Stimulated activated CD8-positive, alpha-beta memory T cell treated with anti-CD3 and anti-CD28 coated beads, Interleukin-7, amount 100 ng/mL, for 4 hours (primary cell): ENCODE measurements around the gene POMT1.
A peak's percentile ranks its signal among the peaks of the same experiment; 100 is the strongest.

ENCODE experiments used
- DNase-seq, 2 donors: peaks; one replicate each; pipeline ENCODE4 v3.0.0-alpha.2; 2020; ENCODE audit warnings: low read depth in 2 of 2

POMT1 gene

GRCh38 chr9:131477367-131477766 lies 25.4 kb upstream of the POMT1 start:
- DNase-seq, result no peak

- no peak for DNase-seq
Measured at GRCh38 chr9:131477816-131478419, 24.8 kb upstream of the POMT1 start.

- peak; percentile 18 to 36 for DNase-seq
Measured at GRCh38 chr9:131478421-131478868, 24.3 kb upstream of the POMT1 start.

- no peak for DNase-seq
Measured at GRCh38 chr9:131478911-131479310, 23.8 kb upstream of the POMT1 start.

- no peak for DNase-seq
Measured at GRCh38 chr9:131480258-131480657, 22.5 kb upstream of the POMT1 start.

GRCh38 chr9:131481441-131482342 lies 21.0 kb upstream of the POMT1 start:
- no peak for DNase-seq

GRCh38 chr9:131482343-131483006 lies 20.2 kb upstream of the POMT1 start:
- no peak for DNase-seq

- DNase-seq, result no peak
Measured at GRCh38 chr9:131483319-131484050, 19.2 kb upstream of the POMT1 start.

- no peak for DNase-seq
Measured at GRCh38 chr9:131484051-131484445, 18.7 kb upstream of the POMT1 start.

- no peak for DNase-seq
Measured at GRCh38 chr9:131484560-131485185, 18.0 kb upstream of the POMT1 start.

- DNase-seq, result no peak
Measured at GRCh38 chr9:131485206-131485605, 17.5 kb upstream of the POMT1 start.

GRCh38 chr9:131485728-131486422 lies 16.8 kb upstream of the POMT1 start:
- DNase-seq, result no peak

GRCh38 chr9:131487001-131487400 lies 15.7 kb upstream of the POMT1 start:
- DNase-seq, result no peak

- no peak for DNase-seq
Measured at GRCh38 chr9:131487621-131488031, 15.1 kb upstream of the POMT1 start.

- DNase-seq, result no peak
Measured at GRCh38 chr9:131490514-131490913, 12.2 kb upstream of the POMT1 start.

GRCh38 chr9:131491001-131491710 lies 11.6 kb upstream of the POMT1 start:
- no peak for DNase-seq

GRCh38 chr9:131492070-131492469 lies 10.6 kb upstream of the POMT1 start:
- DNase-seq, result no peak

GRCh38 chr9:131494296-131494870 lies 8.3 kb upstream of the POMT1 start:
- no peak for DNase-seq

- DNase-seq, result no peak
Measured at GRCh38 chr9:131495785-131496184, 6.9 kb upstream of the POMT1 start.
